ENCODE data around the gene RGS3.
"Not testable (repeated sequence)": the region's sequence is repeated elsewhere in the genome, so short reads cannot be mapped to it uniquely, and the experiment has no call there.

Gene RGS3

DNA sequence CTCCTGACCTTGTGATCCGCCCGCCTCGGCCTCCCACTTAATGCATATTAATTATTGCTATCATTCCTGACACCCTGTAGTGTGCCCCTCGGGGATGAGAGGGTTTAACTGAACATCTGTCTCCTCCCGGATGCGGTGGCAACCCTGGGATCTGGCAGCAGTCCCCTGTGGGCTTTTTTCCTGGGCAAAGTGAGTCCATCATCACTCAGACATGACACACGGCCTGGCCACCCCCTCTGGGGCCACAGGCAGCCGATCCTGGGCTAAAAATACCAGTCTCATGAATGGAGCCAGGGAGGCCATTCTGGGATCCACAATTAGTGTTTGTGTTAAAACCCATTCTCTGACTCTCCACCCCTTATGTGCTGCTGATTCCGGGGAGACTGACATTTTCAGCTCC lies 161.2 kb downstream of the RGS3 start:
- FAIRE-seq: no peak

DNA sequence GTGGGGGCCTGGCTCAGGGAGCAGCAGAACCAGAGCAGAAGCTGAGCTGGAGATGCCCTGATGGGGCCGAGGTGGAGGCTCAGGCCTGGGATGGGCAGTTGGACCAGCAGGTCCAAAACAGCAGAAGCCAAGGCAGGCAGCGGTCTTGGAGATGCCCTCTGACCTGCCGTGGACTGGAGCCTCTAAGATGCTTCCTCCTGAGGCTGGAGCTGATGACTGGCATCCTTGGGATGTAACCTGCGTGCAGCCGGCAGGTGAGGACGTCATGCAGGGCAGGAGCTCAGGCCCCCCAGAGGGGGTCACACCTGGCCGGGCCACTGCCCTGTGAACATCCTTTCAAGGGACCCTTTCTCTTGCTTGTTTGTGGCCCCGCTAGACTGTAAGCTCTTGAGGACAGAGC lies 162.0 kb downstream of the RGS3 start:
- no peak for FAIRE-seq

DNA sequence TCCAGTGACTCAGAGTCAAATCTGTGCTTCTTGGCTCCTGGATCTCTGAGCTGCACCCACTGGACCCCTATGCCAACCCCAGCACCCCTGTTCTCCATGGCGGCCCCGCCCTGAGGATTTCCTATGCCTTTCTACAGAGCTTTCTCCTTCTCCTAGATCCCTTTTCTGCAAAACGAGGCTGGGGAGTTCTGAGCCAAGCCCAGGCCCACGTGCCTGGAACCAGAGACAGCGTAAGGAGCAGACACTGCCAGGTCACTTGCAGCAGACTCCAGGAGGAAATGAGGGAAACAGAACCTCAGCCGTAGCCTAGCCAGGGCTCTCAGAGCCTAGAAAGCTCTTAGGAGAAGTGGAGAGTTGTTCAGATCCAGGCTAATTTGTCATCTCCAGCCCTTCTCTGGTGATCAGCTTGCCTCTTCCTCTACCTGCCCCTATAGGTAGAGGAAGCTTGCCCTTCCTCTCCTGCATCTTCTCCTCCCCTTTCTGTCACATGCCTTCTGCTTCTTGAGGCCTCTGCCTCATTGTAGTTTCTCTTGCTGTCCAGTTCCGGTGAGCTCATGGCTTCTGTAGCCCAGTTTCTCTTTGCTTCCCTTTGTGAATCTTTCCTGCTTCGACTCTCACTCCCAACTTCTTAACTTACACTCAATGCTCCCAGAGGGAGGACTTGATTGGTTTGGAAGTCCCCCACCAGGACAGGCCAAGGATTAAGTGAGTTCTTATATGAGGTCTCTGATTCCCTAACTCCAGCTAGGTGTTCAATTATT lies 163.4 kb downstream of the RGS3 start:
- FAIRE-seq: no peak

DNA sequence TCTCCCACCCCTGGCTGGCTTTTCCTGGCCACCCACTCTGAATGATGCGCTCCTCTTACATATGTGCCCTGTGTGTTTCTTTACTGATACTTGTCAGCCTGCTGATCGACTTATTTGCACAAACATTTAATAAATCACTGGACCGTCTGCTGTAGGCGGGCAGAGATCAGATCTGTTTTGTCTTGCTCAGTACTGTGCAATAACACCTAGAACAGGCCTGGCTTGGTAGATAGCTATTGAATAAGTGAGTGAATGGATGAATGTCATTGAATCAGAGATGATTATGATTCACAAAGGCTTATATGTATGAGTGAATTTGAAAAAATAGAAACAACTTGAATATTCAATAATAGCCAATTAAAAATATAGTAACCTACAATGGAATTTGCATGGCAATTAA lies 165.1 kb downstream of the RGS3 start:
- no peak for FAIRE-seq

DNA sequence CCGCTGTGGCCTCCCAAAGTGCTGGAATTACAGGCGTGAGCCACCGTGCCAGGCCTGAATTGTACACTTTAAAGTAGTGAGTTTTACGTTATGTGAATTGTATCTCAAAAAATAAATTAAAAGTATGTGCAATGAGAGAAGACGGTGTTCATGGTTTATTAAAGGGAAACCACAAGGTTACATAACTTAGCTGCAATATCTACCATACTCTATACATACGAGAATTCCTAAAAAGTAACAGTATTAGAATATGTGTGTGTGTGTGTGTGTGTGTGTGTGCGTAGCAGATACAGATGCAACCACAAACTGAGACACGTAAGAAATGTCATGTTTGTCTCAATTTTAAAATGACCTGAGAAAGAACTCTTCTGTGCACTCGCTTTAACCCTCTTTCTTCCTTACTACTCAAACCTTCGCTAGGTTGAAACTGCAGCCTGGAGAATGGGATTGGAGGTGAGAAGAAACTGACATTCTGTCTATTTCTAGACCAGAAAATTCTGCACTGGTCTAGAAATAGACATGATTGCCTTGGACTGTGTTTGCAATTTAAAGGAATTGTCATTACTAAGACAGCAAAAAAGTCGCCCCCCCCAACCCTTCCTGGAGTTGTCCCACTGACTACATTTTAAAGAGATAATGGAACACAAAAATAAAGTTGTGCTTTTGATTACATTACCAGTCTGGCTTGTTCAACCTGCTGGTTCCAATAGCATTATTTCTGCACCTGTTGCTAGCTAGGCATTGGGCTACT lies 167.0 kb downstream of the RGS3 start:
- peak; percentile 52 for FAIRE-seq

DNA sequence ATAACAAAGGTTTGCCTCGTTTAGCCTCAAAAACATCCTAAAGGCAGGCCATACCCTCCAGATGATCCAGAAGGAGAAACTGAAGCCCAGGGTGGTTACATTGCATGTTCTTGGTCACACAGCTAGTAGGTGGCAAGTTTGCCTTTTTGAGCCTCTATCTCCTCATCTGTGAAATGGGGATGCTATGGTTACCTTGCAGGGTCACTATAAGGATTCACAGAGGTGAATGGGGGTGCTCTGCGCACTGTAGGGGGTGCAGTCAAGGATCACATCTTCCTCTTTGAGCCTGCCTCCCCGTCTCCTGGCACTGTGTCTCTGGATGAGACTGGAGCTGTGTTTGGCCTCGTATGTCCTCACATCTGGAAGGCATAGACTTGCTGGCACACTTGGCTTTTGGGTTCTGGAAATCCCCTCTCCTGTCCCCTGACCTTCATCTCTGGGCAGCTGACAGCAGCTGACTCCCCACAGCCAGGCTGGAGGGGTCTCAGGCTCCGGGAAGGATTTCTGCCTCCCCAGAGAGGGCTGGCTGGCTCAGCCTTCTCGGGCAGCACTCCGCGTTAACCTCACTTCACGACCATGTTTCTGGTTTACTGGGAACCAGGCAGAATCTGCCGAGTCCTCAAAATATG lies 167.7 kb downstream of the RGS3 start:
- FAIRE-seq: no peak

DNA sequence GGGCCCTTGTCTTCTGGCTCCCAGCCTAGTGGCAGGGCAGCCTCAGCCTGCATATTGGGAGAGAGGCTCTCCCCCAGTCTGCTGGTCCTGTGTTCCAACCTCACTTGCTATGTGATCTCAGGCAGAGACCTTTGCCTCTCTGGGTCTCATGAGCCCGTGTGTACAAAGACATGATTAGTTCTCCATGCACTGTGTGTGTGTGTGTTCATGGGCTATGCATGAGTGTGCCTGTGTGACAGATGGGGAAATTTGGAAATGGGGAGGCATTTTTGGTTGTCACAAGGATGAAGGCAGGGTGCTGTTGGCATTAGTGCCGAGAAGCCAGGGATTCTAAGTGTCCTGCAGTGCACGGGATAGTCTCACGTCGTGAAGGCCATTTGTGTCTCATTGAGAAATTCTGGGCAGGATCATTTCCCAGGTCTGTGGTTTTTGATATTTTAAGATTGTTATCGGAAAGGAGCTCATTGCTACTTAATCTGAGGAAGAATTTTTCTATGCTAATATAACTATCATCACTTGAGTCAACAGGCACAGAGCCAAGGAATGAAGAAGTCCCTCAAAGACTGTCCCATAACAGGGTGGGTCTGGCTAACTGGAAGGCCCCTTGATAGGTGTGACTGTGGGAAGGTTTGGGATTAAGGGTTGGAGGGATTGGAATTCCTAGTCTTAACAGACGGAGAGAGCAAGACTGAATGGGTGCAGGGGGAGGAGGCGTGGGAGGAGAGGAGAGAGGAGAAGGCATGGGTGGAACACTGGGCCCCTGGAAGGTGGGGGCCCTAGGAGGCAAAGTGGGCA lies 168.5 kb downstream of the RGS3 start:
- no peak for FAIRE-seq

DNA sequence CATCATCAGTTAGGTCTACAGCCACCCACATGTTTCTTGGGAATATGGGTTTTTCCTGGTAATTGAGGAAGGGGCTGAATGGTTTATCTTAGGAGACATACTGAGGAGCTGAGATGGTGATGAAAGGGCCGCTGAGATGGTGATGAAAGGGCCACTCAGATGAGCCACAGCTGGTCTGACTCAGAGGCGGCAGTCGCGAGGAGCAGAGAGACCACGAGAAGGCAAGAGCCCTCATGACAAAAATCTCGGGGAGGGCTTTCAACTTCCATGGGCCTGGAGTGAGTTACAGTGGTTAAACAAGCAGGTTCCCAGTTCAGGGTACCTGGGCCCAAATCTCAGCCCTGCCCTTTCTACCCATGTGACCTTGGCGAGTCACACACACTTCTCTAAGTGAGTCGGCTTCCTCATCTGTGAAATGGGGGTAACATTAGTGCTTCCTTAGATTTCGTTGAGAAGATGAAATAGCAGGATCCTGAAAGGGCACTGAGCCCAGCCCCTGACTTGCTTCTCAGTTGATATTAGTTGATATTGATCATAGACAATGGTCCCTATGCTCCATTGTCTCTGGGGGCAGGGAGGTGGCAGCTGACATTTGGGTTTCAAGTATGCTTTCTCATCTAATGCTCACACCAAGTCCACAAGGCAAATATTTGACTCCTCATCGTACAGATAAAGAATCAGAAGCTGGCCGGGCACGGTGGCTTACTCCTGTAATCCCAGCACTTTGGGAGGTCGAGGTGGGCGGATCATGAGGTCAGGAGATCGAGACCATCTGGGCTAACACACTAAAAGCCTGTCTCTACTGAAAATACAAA lies 169.5 kb downstream of the RGS3 start:
- no peak for FAIRE-seq

DNA sequence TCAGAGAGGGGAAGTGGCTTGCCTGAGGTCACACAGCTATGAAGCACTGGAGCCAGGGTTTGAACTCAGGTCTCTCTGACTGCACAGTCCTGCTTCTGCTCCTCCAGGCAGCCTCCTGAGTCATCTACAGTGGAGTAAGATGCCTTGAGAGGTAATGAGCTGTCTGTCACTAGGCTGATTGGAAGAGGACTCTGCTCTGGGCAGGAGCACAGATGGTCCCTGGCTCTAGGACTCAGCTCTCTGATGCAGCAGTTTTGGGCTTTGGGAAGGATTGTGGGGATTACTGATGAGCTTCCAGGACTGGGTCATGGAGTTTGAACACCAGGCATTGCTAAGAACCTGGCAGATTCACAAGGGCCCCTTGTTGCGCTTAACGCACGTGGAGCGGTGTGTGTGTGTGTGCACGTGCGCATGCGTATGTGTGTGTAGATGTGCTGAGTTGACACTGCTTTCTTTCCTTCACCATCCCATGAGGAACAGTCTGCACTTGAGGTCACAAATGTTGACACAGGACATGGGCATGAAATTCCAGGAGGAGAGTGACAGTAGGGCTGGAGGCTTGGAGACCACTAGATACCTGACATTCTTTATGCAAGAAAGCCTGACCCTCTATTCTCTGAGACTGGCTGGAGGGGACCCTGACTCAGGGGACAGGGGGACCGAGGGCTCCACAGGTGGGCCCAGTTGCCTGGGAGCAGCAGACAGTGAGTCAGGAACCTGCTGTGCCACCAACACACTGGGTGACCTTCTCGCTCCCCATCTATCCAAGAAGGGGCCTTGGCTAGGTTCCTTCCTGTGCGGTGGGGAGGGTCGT lies 170.5 kb downstream of the RGS3 start:
- FAIRE-seq: no peak

DNA sequence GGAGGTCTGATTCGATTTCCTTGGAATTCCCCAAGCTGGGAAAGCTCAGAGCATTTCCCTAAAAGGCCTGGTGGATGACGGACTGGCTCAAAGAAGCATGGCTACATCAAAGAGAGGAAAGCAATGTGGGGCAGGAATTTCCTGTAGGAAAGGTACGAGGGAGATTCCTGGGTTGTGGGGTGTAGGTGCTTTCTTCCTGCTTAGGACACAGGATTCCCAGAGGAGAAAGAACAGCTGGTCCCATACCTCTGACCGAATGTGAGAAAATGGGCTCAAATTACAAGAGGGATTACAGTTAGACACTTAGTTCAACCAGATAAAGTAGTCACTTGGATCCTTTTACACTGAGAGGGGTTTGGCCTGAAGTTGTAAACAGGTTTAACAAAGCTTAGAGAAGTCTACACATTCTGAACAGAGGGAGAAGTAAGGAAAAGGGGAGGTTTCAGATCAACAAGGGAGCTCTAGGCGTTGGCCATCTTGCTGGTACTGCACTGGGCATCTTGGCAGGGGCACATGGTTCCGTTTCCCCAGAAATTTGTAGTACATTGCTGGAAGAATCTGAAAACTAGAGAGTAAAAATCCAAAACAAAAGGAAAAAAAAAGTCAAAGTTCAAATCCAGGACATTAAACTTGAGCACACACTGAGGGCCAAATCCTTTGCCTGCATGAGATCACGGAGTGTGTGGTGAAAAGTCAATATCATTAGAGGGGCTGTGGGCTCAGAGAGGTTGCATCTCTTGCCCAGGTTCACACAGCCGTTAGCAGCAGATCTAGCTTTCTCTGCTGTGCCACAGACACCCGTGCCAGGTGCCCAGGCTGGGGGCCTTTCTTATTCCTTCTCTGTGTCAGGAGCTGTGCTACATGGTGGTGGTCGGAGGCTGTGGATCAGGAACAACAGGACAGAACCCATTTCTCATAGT lies 171.3 kb downstream of the RGS3 start:
- FAIRE-seq: peak; percentile 95

DNA sequence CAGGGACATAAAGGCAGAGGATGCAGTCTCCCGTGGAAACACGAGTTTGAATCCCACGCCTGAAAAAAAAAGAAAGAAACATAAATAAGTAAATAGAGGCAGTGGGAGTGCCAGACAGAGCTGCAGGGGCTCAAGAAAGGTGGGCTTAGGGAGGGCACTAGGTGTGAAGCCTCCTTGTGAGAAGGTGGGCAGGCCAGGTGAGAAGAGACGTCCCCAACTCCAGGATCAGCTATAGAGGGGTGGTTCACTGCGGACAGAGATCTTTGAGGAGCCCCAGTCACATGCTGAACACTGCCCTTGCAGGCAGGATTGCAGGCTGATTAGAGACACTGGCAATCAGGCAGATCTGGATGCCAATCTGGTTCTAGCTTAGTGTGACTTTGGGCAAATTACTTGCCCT lies 172.1 kb downstream of the RGS3 start:
- no peak for FAIRE-seq

DNA sequence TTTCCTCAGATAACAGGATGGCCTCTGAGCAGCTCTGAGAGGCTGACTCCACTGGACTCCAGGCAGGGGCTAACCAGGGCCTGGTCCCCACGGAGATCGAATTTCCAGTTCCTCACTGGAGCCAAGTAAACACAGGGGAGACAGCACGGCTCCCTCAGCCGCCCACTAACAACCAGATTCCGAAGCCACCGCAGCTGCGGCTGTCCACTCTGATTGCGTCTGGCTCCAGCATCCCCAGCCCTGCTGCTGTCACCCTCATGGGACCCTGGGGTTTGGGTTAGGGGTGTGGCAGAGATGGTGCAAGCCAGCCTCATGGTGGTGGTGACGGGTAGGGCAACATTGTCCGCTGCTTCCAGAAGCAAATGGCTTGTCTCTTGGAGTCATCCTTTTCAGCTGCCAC lies 172.6 kb downstream of the RGS3 start:
- no peak for FAIRE-seq

DNA sequence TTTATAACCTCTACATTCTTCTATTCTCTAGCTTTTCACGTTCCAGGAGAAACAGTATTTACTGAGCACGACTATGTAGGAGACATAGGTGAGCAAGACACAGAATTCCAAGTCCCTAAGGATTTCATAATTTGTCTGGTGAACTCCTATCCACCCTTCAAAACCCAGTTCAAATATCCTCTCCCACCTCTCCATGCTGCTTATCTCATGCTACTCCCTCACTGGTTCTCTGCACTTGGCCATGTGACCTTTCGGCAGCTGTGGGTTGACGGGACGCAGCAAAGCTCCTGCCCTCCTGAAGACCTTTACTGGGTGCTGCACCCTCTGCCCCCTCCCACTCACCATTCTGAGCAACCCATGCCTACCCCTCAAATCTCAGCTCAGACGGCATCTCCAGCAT lies 173.2 kb downstream of the RGS3 start:
- no peak for FAIRE-seq

DNA sequence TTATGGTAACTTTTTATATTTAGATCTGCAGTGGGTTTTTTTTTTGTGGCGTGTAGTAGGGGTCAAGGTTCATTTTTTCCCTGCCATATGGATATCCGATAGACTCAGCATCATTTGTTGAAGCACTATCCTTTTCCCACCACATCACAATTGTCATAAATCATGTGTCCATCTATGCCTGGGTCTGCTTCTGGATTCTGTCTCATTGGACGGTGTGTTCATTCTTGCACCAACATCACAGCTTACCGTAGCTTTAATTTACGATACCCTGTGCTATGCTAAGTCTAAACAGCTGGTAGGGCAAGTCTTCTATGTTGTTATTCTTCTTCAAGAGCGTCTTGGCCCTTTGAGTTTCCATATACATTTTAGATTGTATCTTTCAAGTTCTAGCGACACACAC lies 175.0 kb downstream of the RGS3 start:
- FAIRE-seq: no peak

DNA sequence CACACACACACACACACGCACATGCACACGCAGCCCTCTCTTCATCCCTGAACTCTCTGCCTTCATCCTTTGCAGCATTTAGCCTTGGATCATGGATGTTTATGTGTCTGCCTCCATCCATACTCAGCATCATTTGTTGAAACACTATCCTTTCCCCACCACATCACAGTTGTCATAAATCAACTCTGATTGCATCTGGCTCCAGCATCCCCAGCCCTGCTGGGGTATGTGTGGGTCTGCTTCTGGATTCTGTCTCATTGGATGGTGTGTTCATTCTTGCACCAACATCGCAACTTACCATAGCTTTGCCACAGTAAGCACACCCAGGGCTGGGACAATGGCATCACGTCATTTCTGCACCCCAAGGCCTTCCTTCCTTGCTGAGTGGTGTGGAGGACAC lies 175.4 kb downstream of the RGS3 start:
- FAIRE-seq: no peak

DNA sequence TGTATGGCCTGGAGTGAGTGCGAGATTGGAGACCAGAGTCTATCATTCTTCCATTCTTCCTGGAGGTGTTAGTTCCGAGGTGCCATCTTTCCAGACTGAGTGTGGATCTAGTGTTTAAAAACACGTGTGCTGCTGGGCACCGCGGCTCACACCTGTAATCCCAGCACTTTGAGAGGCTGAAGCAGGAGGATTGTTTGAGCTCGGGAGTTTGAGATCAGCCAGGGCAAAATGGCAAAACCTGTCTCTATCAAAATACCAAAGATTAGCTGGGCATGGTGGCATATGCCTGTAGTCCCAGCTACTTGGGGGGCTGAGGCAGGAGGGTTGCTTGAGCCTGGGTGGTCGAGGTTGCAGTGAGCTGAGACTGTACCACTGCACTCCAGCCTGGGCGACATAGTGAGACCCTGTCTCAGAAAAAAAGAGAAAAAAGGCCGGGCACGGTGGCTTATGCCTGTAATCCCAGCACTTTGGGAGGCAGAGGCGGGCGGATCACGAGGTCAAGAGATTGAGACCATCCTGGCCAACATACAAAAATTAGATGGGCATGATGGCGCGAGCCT lies 176.0 kb downstream of the RGS3 start:
- FAIRE-seq: not testable (repeated sequence)

DNA sequence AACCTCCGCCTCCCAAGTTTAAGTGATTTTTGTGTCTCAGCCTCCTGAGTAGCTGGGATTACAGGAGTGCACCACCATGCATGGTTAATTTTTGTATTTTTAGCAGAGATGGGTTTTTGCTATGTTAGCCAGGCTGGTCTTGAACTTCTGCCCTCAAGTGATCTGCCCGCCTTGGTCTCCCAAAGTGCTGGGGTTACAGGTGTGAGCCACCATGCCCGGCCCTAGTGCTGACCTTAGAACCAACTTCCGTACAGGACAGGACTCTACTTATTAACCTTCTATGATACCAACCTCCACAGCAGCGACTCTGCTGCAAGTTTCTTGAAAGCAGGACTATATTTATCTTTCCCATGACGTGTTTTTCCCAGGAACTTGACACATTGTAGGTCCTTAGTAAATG lies 176.9 kb downstream of the RGS3 start:
- FAIRE-seq: no peak

DNA sequence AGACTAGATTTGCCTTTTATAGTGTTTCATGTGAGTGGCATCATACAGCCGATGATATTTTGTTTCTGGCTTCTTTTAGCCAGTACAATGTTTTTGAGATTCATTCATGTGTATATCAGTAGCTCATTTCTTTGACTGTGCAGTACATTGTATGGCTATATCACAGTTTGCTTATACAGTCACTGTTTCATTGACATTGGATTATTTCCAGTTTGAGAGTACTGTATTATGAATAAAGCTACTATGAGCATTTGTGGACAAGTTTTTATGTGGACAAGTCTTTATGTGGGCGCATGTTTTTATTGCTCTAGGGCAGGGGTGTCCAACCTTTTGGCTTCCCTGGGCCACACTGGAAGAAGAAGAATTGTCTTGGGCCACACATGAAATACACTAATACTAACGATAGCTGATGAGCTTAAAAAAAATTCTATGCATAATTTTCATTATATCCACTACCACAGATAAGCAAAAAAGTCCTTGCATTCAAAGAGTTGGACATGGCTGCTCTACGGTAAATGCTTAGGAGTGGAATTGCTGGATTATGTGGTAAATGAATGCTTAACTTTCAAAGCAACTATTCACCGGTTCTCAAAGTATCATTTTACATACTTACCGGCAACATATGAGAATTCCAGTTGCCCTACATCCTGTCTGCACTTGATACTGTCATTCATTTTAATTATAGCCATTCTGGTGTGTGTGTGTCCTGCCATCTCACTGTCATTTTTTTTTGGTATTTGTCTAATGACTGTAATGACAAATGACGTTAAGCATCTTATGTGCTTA lies 177.8 kb downstream of the RGS3 start:
- FAIRE-seq: no peak

DNA sequence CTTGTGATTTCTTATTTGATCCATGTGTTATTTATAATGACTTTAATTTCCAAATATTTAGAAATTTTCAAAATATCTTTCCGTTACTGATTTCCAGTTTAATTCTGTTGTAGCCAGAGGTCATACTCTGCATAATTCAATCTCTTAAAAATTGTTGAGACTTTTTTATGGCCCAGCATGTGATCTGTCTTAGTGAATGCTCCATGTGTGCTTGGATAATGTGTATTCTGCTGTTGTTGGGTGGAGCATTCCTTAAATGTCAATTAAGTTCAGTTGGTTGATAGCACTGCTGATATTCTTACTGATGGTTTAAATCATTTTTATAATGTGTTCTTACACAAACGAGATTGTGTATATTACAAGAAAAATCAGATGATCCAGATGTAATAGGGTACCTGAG lies 180.8 kb downstream of the RGS3 start:
- FAIRE-seq: peak; percentile 64
